Erythroblast (primary cell): ENCODE results near the gene VASN.
A peak's percentile ranks its signal among the peaks of the same experiment; 100 is the strongest.

Experiments used
- DNase-seq, 2 experiments: peaks; one replicate each; lab custom pipeline; 2025; lab: John Stamatoyannopoulos, UW
- GATA1 ChIP-seq: IDR thresholded peaks from 2 replicates; pipeline ENCODE4 v1.6.1; 2011; ENCODE audit warnings: low read depth, mild to moderate bottlenecking, control low read depth, low read length, moderate library complexity
- POLR2A ChIP-seq: IDR thresholded peaks from 2 replicates; pipeline ENCODE4 v1.6.1; 2011; ENCODE audit warnings: mild to moderate bottlenecking, low read length

Gene VASN

GRCh38 chr16:4371357-4372000 lies at the start of gene VASN:
TSS of gene VASN (plus strand) at chr16:4371848. CDS start at chr16:4380878, 9,030 bp downstream.
- no peak for TF ChIP-seq GATA1
- TF ChIP-seq POLR2A, result peak; percentile 53
- DNase-seq, result peak; percentile 71 to 79

- DNase-seq, result no peak
- no peak for TF ChIP-seq POLR2A
- no peak for TF ChIP-seq GATA1
Observed at GRCh38 chr16:4322121-4323052, 49.3 kb upstream of the VASN start.

GRCh38 chr16:4323071-4323844 lies 48.4 kb upstream of the VASN start:
- no peak for DNase-seq
- TF ChIP-seq POLR2A (no peak), GATA1 (no peak)

- TF ChIP-seq GATA1 (no peak), POLR2A (no peak)
- DNase-seq, result no peak
Observed at GRCh38 chr16:4323845-4324488, 47.7 kb upstream of the VASN start.

- no peak for DNase-seq
- TF ChIP-seq GATA1, result no peak
- no peak for TF ChIP-seq POLR2A
Observed at GRCh38 chr16:4324492-4325252, 47.0 kb upstream of the VASN start.

- no peak for DNase-seq
Observed at GRCh38 chr16:4325253-4325758, 46.3 kb upstream of the VASN start.

GRCh38 chr16:4327386-4328045 lies 44.1 kb upstream of the VASN start:
- TF ChIP-seq GATA1 (no peak), POLR2A (no peak)
- no peak for DNase-seq

More at GRCh38 chr16:4325253-4325758, 46.3 kb upstream of the VASN start:
- TF ChIP-seq GATA1 (no peak), POLR2A (no peak)

GRCh38 chr16:4328046-4328781 lies 43.4 kb upstream of the VASN start:
- TF ChIP-seq GATA1, result no peak
- TF ChIP-seq POLR2A, result no peak
- peak; percentile 53 to 57 for DNase-seq

- TF ChIP-seq POLR2A (no peak), GATA1 (no peak)
- DNase-seq, result no peak
Observed at GRCh38 chr16:4328782-4329775, 42.6 kb upstream of the VASN start.

- no peak for TF ChIP-seq GATA1
- TF ChIP-seq POLR2A, result no peak
- peak; percentile 68 to 80 for DNase-seq
Observed at GRCh38 chr16:4330277-4330874, 41.3 kb upstream of the VASN start.
